Prostate gland (tissue), 2 donors: Measurements from ENCODE around the gene FRMPD2.

ENCODE experiments used
- POLR2A ChIP-seq: fragments of 450-650 bp; IDR thresholded peaks from one replicate; pipeline ENCODE4 v1.6.1; 2016; ENCODE audit warnings: antibody characterized with exemption, mild to moderate bottlenecking
- TF ChIP-seq, protein P1 (sequence below), 4 experiments: fragments of 200-600 bp in 2 of 4; fragments of 450-650 bp in 2 of 4; sonication (generic) in 2 of 4; IDR thresholded peaks; 1 replicate in 3 of 4; 2 replicates in 1 of 4; pipeline ENCODE4 v1.5.1; 2016 to 2019; ENCODE audit warnings: antibody characterized with exemption in 4 of 4, mild to moderate bottlenecking in 2 of 4, moderate library complexity in 2 of 4

- TF ChIP-seq, protein P1, sequence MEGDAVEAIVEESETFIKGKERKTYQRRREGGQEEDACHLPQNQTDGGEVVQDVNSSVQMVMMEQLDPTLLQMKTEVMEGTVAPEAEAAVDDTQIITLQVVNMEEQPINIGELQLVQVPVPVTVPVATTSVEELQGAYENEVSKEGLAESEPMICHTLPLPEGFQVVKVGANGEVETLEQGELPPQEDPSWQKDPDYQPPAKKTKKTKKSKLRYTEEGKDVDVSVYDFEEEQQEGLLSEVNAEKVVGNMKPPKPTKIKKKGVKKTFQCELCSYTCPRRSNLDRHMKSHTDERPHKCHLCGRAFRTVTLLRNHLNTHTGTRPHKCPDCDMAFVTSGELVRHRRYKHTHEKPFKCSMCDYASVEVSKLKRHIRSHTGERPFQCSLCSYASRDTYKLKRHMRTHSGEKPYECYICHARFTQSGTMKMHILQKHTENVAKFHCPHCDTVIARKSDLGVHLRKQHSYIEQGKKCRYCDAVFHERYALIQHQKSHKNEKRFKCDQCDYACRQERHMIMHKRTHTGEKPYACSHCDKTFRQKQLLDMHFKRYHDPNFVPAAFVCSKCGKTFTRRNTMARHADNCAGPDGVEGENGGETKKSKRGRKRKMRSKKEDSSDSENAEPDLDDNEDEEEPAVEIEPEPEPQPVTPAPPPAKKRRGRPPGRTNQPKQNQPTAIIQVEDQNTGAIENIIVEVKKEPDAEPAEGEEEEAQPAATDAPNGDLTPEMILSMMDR (IDR thresholded peaks at IDR 0.05): no peak
- no peak for TF ChIP-seq POLR2A
These were observed 39.0 kb downstream of the FRMPD2 start for GRCh38 chr10:48235501-48235900.
